ENCODE data around the gene CSF2RB.

The CSF2RB gene

GRCh38 chr22:36913427-36914389, at the start of gene CSF2RB:
TSS of gene CSF2RB (plus strand) at chr22:36913628. CDS start at chr22:36922208, 8,580 bp downstream.
- no peak for DNase-seq

GRCh38 chr22:36863979-36864378, 49.4 kb upstream of the CSF2RB start:
- no peak for DNase-seq

DNA sequence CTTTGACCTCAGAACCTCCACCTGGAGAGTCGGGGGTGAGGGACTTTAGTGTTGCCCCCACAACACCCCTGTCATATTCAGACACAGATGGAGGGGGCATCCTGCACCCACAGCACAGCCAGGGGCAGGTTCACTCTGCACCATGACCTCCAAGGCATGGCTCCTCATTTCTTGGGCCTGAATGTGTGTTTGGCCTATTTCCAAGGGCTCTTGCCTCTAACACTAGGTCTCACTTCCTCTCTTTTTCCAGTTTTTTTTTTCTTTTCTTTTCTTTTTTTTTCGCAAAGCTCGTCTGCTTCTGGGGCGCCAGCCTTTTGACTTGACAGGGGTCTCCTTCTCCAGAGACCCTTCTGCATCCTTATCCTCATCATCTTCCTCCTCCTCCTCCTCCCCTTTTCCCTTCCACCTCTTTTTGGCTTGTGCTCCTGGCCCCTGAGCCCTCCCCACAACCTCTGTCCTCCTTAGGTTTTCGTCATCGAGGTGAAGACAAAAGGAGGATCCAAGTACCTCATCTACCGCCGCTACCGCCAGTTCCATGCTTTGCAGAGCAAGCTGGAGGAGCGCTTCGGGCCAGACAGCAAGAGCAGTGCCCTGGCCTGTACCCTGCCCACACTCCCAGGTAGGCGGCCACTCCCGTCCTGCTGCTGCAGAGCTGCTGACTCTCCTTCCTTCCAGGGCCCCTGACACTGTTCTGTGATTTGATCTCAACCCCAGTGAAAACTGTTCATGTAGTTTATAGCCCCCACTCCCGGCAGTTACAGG, 48.8 kb upstream of the CSF2RB start:
- no peak for DNase-seq

- no peak for DNase-seq
Observed at GRCh38 chr22:36865346-36865745, 48.1 kb upstream of the CSF2RB start.

- no peak for DNase-seq
Observed at GRCh38 chr22:36867695-36868094, 45.7 kb upstream of the CSF2RB start.

- DNase-seq = no peak
Observed at GRCh38 chr22:36868546-36869181, 44.8 kb upstream of the CSF2RB start.

DNA sequence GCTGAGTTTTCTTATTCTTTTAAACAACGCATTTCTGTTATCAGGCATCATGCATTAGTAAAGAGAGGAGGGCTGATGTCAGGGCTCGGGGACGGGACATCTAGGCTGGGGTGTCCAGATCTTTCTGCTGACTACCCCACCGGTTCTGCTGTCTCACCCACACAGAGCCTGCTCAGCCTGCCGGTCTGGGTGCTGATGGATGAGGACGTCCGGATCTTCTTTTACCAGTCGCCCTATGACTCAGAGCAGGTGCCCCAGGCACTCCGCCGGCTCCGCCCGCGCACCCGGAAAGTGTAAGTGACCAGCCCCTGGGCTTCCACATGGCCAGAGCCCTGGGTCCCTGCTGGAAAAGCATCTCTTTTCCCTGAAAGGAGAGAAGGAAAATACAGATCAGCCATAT, 43.2 kb upstream of the CSF2RB start:
- DNase-seq = no peak

DNA sequence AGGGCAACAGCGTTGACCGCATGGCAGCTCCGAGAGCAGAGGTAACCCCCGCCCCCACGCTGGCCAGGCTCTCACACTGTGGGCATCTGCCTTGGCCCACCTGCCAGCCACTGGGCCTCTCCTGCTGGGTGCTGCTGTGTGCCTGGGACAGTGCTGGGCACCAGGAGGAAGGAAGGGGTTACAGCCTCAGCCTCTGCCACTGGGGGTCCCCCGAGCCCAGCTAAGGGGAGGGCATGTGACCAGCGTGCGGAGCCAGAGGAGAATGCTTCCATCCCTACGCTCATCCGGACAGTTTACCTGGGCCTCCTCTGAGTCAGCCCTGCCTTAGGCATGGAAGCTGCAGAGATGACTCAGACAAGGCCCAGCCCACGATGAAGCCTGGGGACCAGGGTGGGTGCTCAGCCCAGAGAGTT, 41.8 kb upstream of the CSF2RB start:
- DNase-seq = no peak

- DNase-seq = no peak
Observed at GRCh38 chr22:36872084-36872483, 41.3 kb upstream of the CSF2RB start.

DNA sequence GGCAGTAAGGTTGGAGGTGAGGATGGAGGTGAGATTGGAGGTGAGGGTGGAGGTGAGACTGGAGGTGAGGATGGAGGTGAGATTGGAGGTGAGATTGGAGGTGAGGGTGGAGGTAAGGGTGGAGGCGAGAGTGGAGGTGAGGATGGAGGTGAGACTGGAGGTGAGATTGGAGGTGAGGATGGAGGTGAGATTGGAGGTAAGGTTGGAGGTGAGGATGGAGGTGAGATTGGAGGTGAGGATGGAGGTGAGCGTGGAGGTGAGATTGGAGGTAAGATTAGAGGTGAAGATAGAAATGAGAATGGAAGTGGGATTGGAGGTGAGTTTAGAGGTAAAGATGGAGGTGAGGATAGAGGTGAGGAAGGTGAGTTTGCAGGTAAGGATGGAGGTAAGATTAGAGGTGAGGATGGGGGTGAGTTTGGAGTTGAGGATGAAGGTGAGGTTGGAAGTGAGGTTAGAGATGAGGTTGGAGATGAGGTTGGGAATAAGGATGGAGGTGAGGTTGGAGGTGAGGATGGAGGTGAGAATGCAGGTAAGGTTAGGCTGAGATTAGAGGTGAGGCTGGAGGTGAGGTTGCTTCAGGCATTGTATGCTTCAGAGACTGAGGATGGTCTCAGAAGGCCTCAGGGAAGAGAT, 40.4 kb upstream of the CSF2RB start:
- DNase-seq = no peak

DNA sequence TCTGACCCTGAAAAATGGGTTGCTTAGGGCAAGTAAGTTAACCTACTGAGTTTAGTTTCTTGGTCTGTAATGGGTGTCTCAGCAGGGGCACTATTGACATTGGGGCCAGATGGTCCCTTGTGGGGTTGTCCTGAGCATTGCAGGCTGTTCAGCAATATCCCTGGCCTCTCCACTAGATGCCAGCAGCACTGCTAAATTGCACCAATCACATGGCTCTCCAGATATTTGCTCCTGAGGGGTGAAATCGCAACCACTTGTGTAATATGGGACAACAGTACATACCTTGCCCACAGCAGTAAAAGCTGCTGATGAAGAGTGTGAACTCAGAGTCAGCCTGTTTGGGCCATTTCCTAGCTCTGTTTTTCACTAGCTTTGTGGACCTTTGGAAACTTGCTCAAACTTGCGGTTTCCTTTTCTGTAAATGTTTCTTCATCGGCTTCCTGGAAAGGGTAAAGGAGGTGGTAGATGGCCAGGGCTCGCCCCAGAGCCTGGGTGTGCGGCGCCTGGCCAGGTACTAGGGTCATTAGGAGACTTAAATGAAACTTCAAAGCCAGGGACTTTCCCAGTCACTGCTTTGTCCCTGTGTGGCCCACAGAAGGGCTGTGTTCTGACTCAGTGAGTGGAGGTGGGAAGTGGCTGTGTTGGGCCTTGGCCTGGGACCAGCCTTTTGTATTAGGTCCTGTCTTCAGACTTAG, 39.7 kb upstream of the CSF2RB start:
- no peak for DNase-seq

DNA sequence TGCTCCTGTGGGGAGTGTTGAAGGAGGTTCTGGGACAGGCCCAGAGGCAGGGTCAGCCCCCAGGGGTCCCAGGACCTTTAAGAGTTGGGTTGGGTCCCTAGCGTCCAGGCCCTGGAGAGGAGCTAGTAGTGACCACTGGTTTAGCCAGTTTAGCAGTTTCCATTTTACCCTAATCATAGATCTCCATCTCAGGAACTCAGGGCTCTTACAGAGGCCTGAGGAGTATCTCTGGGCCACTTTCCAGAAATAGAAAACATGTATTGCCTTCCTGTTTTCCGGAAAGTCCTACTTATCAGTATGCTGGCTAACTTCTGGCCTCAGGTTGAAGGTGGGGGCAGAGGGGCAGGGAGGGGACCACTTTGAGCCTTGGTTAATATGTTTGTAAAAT, 39.1 kb upstream of the CSF2RB start:
- DNase-seq = no peak

GRCh38 chr22:36874736-36875135, 38.7 kb upstream of the CSF2RB start:
- no peak for DNase-seq

DNA sequence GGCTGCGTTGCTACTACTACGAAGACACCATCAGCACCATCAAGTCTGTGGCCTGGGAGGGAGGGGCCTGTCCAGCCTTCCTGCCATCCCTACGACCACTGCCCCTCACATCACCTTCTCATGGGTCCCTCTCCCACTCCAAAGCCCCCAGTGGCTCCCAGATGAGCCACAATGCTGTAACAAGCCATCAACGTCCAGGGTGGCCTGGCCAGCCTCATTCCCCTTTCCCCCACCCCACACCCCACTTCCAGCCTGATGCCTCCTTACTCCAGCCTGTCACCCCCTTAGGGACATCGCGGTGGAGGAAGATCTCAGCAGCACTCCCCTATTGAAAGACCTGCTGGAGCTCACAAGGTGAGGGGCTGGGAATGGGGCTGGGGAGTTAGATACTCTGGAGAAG, 37.7 kb upstream of the CSF2RB start:
- DNase-seq = no peak

DNA sequence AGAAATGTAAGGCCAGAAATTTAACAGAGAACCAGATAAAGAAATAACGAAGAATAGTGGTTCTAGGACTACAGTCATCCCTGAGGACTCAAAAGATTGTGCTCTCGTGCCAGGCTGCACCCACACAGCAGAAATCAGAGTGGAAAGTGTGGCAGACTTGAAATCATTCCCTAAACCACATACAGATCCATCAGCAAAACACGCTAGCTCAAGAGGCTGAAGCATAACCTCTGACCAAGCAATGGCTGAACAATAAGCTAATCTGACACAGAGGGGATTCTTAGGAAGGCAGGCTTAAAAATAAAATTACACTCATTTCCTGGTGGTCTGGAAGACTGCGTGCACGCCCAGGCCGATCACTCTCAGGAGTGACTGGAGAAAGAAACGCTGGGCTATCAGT, 33.7 kb upstream of the CSF2RB start:
- DNase-seq = no peak

DNA sequence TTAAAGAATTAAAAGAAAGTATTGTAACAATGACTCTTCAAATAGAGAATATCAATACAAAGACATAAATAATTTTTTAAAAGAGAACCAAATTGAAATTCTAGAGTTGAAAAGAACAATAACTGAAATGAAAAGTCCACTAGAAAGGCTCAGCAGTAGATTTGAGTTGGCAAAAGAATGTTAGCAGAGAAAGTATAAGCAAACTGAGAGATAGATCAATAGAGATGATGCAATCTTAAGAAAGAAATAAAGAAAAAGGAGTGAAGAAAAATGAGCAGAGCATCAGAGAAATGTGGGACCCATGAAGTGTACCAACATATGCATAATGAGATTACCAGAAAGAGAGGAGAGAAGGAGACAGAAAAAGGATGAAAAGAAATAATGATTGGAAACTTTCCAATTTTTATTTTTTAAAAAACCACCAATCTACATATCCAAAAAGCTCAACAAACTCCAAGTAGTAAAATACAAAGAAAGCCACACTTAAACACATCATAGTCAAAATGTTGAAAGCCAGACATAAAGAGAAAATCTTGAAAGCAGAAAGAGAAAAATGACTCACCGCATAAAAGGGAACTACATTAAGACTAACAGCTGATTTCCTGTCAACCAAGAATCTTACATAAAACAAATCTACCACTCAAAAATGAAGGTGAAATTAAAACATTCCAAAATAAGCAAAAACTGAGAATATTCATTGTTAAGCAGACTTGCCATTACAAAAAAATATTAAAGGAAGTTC, 31.8 kb upstream of the CSF2RB start:
- DNase-seq = no peak

GRCh38 chr22:36884349-36885158, 28.9 kb upstream of the CSF2RB start:
- no peak for DNase-seq

DNA sequence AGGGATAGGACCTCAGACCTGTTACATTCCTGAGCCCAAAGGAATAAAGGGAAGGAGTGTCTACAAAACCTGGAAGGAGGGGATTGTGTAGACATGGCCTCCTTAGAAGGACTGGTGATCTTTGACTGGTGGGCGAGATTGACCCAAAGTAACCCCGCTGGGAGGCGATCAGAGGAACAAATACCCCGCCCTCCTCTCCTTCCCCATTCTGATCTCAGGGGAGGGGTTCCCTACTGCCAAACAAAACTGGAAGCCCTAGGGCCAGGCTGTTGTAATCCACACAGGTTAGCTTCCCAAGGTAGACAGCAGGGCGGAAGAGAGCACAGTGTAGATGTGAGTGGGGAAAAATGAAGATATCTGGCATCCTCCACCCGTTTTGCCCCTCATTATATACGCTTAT, 28.0 kb upstream of the CSF2RB start:
- no peak for DNase-seq

- DNase-seq = no peak
Observed at GRCh38 chr22:36886016-36886415, 27.4 kb upstream of the CSF2RB start.

DNA sequence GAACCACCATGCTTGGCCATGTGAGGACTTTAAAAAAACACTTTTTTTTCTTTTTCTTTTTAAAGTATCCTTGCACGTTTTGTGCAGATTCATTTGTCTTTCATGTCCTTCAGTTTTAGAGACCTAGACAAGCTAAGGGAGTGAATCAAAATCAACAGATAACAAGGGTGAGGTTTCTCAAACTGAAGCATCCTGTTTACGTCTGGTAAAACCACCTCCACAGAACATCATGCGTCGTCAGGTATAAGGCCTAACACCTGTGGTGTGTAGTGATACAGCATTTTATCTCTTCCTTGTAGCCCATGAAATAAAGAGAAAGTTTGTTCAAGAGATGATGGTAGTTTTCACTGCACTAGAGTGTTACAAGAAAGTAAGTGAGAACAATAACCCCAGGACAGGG, 26.3 kb upstream of the CSF2RB start:
- no peak for DNase-seq

- no peak for DNase-seq
Observed at GRCh38 chr22:36891646-36892045, 21.8 kb upstream of the CSF2RB start.
